ENCODE measurements around the gene SLC12A7.

DNA sequence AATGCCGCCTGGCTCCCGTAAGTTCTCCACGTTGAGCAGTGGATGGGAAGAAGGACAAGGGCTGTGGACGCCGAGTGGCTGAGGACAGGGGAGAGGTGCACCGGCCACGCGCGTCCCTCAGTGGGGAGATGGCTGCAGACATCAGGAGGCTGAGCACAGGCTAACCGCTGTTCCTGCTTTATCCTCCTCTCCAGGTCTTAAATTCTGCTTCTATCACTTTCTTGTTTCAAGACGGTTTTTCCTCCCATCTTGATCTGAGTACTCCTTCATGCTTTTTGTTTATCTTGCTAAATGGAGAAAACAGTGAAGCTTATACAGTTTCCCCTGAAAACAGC, 47.4 kb upstream of the SLC12A7 start:
- TF ChIP-seq, protein P1, sequence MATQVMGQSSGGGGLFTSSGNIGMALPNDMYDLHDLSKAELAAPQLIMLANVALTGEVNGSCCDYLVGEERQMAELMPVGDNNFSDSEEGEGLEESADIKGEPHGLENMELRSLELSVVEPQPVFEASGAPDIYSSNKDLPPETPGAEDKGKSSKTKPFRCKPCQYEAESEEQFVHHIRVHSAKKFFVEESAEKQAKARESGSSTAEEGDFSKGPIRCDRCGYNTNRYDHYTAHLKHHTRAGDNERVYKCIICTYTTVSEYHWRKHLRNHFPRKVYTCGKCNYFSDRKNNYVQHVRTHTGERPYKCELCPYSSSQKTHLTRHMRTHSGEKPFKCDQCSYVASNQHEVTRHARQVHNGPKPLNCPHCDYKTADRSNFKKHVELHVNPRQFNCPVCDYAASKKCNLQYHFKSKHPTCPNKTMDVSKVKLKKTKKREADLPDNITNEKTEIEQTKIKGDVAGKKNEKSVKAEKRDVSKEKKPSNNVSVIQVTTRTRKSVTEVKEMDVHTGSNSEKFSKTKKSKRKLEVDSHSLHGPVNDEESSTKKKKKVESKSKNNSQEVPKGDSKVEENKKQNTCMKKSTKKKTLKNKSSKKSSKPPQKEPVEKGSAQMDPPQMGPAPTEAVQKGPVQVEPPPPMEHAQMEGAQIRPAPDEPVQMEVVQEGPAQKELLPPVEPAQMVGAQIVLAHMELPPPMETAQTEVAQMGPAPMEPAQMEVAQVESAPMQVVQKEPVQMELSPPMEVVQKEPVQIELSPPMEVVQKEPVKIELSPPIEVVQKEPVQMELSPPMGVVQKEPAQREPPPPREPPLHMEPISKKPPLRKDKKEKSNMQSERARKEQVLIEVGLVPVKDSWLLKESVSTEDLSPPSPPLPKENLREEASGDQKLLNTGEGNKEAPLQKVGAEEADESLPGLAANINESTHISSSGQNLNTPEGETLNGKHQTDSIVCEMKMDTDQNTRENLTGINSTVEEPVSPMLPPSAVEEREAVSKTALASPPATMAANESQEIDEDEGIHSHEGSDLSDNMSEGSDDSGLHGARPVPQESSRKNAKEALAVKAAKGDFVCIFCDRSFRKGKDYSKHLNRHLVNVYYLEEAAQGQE (IDR thresholded peaks at IDR 0.05; ENCODE audit: insufficient read depth in 1 of 2, low read depth in 2 of 2, low read length in 2 of 2): no peak
- TF ChIP-seq POLR2AphosphoS5 (IDR thresholded peaks at IDR 0.05; ENCODE audit: low read depth, low read length) (no peak), TAF1 (IDR thresholded peaks at IDR 0.05; ENCODE audit: borderline replicate concordance, insufficient read depth, low read length) (no peak)

All from PFSK-1 (cell line).